GM19351 (cell line): Measurements from ENCODE around the gene MAP1LC3B.
"Not testable (repeated sequence)": the region's sequence is repeated elsewhere in the genome, so short reads cannot be mapped to it uniquely, and the experiment has no call there.

Experiments used
- ATAC-seq: cut with Tn5 transposase; IDR thresholded peaks from one replicate; pipeline ENCODE4 v1.9.1; 2021; ENCODE audit warnings: mild to moderate bottlenecking, moderate library complexity; ENCODE audit not compliant: unreplicated experiment

MAP1LC3B gene

GRCh38 chr16:87360862-87361610, 31.1 kb upstream of the MAP1LC3B start:
- no peak for ATAC-seq

GRCh38 chr16:87361916-87362619, 30.1 kb upstream of the MAP1LC3B start:
- no peak for ATAC-seq

- ATAC-seq, result not testable (repeated sequence)
Measured at GRCh38 chr16:87362828-87363559, 29.1 kb upstream of the MAP1LC3B start.

GRCh38 chr16:87363771-87364455, 28.2 kb upstream of the MAP1LC3B start:
- no peak for ATAC-seq

- no peak for ATAC-seq
Measured at GRCh38 chr16:87365021-87365713, 27.0 kb upstream of the MAP1LC3B start.

GRCh38 chr16:87366288-87366687, 25.8 kb upstream of the MAP1LC3B start:
- ATAC-seq, result no peak

GRCh38 chr16:87366930-87367329, 25.2 kb upstream of the MAP1LC3B start:
- no peak for ATAC-seq

GRCh38 chr16:87367529-87367928, 24.6 kb upstream of the MAP1LC3B start:
- no peak for ATAC-seq

- no peak for ATAC-seq
Measured at GRCh38 chr16:87368029-87368770, 23.9 kb upstream of the MAP1LC3B start.

- no peak for ATAC-seq
Measured at GRCh38 chr16:87369117-87369765, 22.9 kb upstream of the MAP1LC3B start.

- no peak for ATAC-seq
Measured at GRCh38 chr16:87369796-87370719, 22.1 kb upstream of the MAP1LC3B start.

GRCh38 chr16:87371261-87371866, 20.8 kb upstream of the MAP1LC3B start:
- ATAC-seq, result no peak

- no peak for ATAC-seq
Measured at GRCh38 chr16:87372305-87372704, 19.8 kb upstream of the MAP1LC3B start.

GRCh38 chr16:87374313-87374712, 17.8 kb upstream of the MAP1LC3B start:
- ATAC-seq, result no peak

GRCh38 chr16:87375426-87376135, 16.6 kb upstream of the MAP1LC3B start:
- ATAC-seq, result no peak

GRCh38 chr16:87376660-87377059, 15.5 kb upstream of the MAP1LC3B start:
- no peak for ATAC-seq

- ATAC-seq, result not testable (repeated sequence)
Measured at GRCh38 chr16:87379312-87379752, 12.8 kb upstream of the MAP1LC3B start.
